ENCODE results near the gene POU6F2.

DNA sequence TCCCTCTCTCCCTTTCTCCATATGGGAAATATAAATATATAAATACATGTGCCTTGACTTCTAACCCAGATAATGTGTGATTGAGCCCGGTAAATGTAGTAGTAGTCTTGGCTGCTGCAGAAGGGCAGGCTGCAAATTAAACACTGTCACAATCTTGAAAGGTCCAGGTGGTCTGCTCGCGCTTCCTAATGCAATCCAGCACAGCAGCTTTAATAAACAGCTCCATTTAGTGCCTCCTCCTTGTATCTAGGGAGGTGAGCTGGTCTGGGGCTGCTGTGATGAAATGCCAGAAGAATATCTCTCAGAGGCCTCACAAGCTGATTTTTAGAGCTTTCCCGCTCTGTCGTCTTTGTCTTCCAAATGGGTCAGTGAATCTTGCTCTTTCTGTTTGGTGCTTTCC, 782 bp downstream of the POU6F2 start:
- TF ChIP-seq, protein P1, sequence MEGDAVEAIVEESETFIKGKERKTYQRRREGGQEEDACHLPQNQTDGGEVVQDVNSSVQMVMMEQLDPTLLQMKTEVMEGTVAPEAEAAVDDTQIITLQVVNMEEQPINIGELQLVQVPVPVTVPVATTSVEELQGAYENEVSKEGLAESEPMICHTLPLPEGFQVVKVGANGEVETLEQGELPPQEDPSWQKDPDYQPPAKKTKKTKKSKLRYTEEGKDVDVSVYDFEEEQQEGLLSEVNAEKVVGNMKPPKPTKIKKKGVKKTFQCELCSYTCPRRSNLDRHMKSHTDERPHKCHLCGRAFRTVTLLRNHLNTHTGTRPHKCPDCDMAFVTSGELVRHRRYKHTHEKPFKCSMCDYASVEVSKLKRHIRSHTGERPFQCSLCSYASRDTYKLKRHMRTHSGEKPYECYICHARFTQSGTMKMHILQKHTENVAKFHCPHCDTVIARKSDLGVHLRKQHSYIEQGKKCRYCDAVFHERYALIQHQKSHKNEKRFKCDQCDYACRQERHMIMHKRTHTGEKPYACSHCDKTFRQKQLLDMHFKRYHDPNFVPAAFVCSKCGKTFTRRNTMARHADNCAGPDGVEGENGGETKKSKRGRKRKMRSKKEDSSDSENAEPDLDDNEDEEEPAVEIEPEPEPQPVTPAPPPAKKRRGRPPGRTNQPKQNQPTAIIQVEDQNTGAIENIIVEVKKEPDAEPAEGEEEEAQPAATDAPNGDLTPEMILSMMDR (IDR thresholded peaks at IDR 0.05), result no peak
- no peak for TF ChIP-seq POLR2A (IDR thresholded peaks at IDR 0.05; ENCODE audit: low read depth)
- no peak for TF ChIP-seq POLR2AphosphoS5 (IDR thresholded peaks at IDR 0.05)
